Gastrocnemius medialis (tissue), 4 donors: Measurements from ENCODE around the gene PLRG1.

Experiments
- POLR2A ChIP-seq, 2 donors: fragments of 450-650 bp; IDR thresholded peaks; one replicate each; pipeline ENCODE4 v1.6.1; 2017; ENCODE audit warnings: antibody characterized with exemption in 2 of 2, mild to moderate bottlenecking in 2 of 2, moderate library complexity in 2 of 2
- TF ChIP-seq, protein P1 (sequence below), 5 experiments: fragments of 450-650 bp in 3 of 5; fragments of 200-600 bp in 2 of 5; sonication (generic) in 2 of 5; IDR thresholded peaks in 4 of 5; conservative IDR thresholded peaks in 1 of 5; 1 replicate in 4 of 5; 2 replicates in 1 of 5; pipeline ENCODE4 v1.5.1; 2016 to 2019; ENCODE audit warnings: antibody characterized with exemption in 5 of 5, mild to moderate bottlenecking in 3 of 5, moderate library complexity in 3 of 5

DNA sequence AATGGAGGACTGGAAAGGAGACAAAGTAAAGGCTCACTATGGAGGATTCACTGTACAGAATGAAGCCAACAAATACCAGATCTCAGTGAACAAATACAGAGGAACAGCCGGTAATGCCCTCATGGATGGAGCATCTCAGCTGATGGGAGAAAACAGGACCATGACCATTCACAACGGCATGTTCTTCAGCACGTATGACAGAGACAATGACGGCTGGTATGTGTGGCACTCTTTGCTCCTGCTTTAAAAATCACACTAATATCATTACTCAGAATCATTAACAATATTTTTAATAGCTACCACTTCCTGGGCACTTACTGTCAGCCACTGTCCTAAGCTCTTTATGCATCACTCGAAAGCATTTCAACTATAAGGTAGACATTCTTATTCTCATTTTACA, 19.4 kb upstream of the PLRG1 start:
- TF ChIP-seq POLR2A (IDR thresholded peaks at IDR 0.05): no peak
- TF ChIP-seq, protein P1, sequence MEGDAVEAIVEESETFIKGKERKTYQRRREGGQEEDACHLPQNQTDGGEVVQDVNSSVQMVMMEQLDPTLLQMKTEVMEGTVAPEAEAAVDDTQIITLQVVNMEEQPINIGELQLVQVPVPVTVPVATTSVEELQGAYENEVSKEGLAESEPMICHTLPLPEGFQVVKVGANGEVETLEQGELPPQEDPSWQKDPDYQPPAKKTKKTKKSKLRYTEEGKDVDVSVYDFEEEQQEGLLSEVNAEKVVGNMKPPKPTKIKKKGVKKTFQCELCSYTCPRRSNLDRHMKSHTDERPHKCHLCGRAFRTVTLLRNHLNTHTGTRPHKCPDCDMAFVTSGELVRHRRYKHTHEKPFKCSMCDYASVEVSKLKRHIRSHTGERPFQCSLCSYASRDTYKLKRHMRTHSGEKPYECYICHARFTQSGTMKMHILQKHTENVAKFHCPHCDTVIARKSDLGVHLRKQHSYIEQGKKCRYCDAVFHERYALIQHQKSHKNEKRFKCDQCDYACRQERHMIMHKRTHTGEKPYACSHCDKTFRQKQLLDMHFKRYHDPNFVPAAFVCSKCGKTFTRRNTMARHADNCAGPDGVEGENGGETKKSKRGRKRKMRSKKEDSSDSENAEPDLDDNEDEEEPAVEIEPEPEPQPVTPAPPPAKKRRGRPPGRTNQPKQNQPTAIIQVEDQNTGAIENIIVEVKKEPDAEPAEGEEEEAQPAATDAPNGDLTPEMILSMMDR (IDR thresholded peaks at IDR 0.05 in 4 of 5, conservative IDR thresholded peaks at IDR 0.05 in 1 of 5): no peak
